Adrenal gland (tissue), 5 donors: ENCODE measurements around the gene MAGEF1.

ENCODE experiments used
- CTCF ChIP-seq, 6 experiments: fragments of 450-650 bp in 4 of 6; fragments of 200-600 bp in 2 of 6; sonication (generic) in 1 of 6; IDR thresholded peaks; 1 replicate in 5 of 6; 2 replicates in 1 of 6; pipeline versions ENCODE4 v1.5.1 to v1.8.0; 2016 to 2021; ENCODE audit warnings: antibody characterized with exemption in 6 of 6, mild to moderate bottlenecking in 2 of 6, moderate library complexity in 1 of 6
- POLR2A ChIP-seq, 2 donors: fragments of 450-650 bp; IDR thresholded peaks; one replicate each; pipeline ENCODE4 v1.6.1; 2017; ENCODE audit warnings: antibody characterized with exemption in 2 of 2, mild to moderate bottlenecking in 2 of 2, moderate library complexity in 1 of 2
- donor health status: DM: no; HTN: no; CAD: no.

- no peak for TF ChIP-seq CTCF (IDR thresholded peaks at IDR 0.05)
- TF ChIP-seq POLR2A (IDR thresholded peaks at IDR 0.05), result no peak
These were observed 8.2 kb downstream of the MAGEF1 start for GRCh38 chr3:184703657-184704056.
